ENCODE data around the gene TBC1D19. TPM values are rescaled to one million over a fixed set of nuclear protein-coding genes. Genes with fewer than 3 reads are reported as not detected.

TBC1D19 gene
- total and polyA plus RNA-seq, 2 donors from 2014 or later: 10.8 to 19.1 TPM

GRCh38 chr4:26780539-26780938 lies 196.7 kb downstream of the TBC1D19 start:
- Histone ChIP-seq H3K9me3 (ENCODE audit: control insufficient read depth in 2 of 3, insufficient read depth in 1 of 3, low read length in 3 of 3) (no peaks in the 10 kb centered on the region), H3K36me3 (ENCODE audit: control insufficient read depth in 2 of 3, insufficient read depth in 3 of 3, low read length in 3 of 3) (peaks cover 0 to 3% (median 0%) of the 10 kb centered on the region in 3 donors), H3K4me3 (ENCODE audit: low read length in 3 of 3) (no peak overlapping the region), H3K27me3 (ENCODE audit: control insufficient read depth, insufficient read depth, low read length) (no peaks in the 10 kb centered on the region), H3K9ac (ENCODE audit: low read length in 3 of 3) (no peak overlapping the region), H3K4me1 (ENCODE audit: control insufficient read depth in 2 of 3, insufficient read depth in 2 of 3, low read depth in 1 of 3, low read length in 3 of 3) (no peaks in the 10 kb centered on the region), H3K27ac (ENCODE audit: low read depth in 2 of 2, low read length in 2 of 2) (no peak overlapping the region)
- TF ChIP-seq, protein P1, sequence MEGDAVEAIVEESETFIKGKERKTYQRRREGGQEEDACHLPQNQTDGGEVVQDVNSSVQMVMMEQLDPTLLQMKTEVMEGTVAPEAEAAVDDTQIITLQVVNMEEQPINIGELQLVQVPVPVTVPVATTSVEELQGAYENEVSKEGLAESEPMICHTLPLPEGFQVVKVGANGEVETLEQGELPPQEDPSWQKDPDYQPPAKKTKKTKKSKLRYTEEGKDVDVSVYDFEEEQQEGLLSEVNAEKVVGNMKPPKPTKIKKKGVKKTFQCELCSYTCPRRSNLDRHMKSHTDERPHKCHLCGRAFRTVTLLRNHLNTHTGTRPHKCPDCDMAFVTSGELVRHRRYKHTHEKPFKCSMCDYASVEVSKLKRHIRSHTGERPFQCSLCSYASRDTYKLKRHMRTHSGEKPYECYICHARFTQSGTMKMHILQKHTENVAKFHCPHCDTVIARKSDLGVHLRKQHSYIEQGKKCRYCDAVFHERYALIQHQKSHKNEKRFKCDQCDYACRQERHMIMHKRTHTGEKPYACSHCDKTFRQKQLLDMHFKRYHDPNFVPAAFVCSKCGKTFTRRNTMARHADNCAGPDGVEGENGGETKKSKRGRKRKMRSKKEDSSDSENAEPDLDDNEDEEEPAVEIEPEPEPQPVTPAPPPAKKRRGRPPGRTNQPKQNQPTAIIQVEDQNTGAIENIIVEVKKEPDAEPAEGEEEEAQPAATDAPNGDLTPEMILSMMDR (IDR thresholded peaks at IDR 0.05; ENCODE audit: borderline replicate concordance, extremely low read depth, insufficient read depth): no peak
- intact Hi-C loops (cut with DNase I): no loop called here
- no peak for DNase-seq
- FAIRE-seq: no peak

- TF ChIP-seq, protein P1 (IDR thresholded peaks at IDR 0.05; ENCODE audit: borderline replicate concordance, extremely low read depth, insufficient read depth): no peak
- intact Hi-C loops (cut with DNase I): no loop called here
- H3K27ac ChIP-seq (ENCODE audit: low read depth in 2 of 2, low read length in 2 of 2): no peak overlapping the region
- no peak overlapping the region for H3K4me3 ChIP-seq (ENCODE audit: low read length in 3 of 3)
- DNase-seq (peak in 2 of 5 donors; percentile 3 to 32), FAIRE-seq (no peak)
- no peaks in the 10 kb centered on the region for H3K4me1 ChIP-seq (ENCODE audit: control insufficient read depth in 2 of 3, insufficient read depth in 2 of 3, low read depth in 1 of 3, low read length in 3 of 3)
- H3K36me3 ChIP-seq (ENCODE audit: control insufficient read depth in 2 of 3, insufficient read depth in 3 of 3, low read length in 3 of 3): peaks cover 0 to 3% (median 0%) of the 10 kb centered on the region in 3 donors
- no peaks in the 10 kb centered on the region for H3K27me3 ChIP-seq (ENCODE audit: control insufficient read depth, insufficient read depth, low read length)
- H3K9ac ChIP-seq (ENCODE audit: low read length in 3 of 3): no peak overlapping the region
- no peaks in the 10 kb centered on the region for H3K9me3 ChIP-seq (ENCODE audit: control insufficient read depth in 2 of 3, insufficient read depth in 1 of 3, low read length in 3 of 3)
Observed at GRCh38 chr4:26782168-26782829, 198.4 kb downstream of the TBC1D19 start.

GRCh38 chr4:26782830-26783202 lies 198.9 kb downstream of the TBC1D19 start:
- no peaks in the 10 kb centered on the region for H3K9me3 ChIP-seq (ENCODE audit: control insufficient read depth in 2 of 3, insufficient read depth in 1 of 3, low read length in 3 of 3)
- no peak overlapping the region for H3K9ac ChIP-seq (ENCODE audit: low read length in 3 of 3)
- DNase-seq: no peak
- no peaks in the 10 kb centered on the region for H3K27me3 ChIP-seq (ENCODE audit: control insufficient read depth, insufficient read depth, low read length)
- H3K4me3 ChIP-seq (ENCODE audit: low read length in 3 of 3): no peak overlapping the region
- TF ChIP-seq, protein P1 (IDR thresholded peaks at IDR 0.05; ENCODE audit: borderline replicate concordance, extremely low read depth, insufficient read depth): no peak
- intact Hi-C loops (cut with DNase I): no loop called here
- H3K36me3 ChIP-seq (ENCODE audit: control insufficient read depth in 2 of 3, insufficient read depth in 3 of 3, low read length in 3 of 3): peaks cover 0 to 3% (median 0%) of the 10 kb centered on the region in 3 donors
- peaks cover 0 to 3% (median 0%) of the 10 kb centered on the region in 3 donors for H3K4me1 ChIP-seq (ENCODE audit: control insufficient read depth in 2 of 3, insufficient read depth in 2 of 3, low read depth in 1 of 3, low read length in 3 of 3)
- H3K27ac ChIP-seq (ENCODE audit: low read depth in 2 of 2, low read length in 2 of 2): no peak overlapping the region
- no peak for FAIRE-seq
